Measurements from ENCODE around the gene C3orf22.
"Not testable (repeated sequence)": the region's sequence is repeated elsewhere in the genome, so short reads cannot be mapped to it uniquely, and the experiment has no call there.

Gene C3orf22, protein sequence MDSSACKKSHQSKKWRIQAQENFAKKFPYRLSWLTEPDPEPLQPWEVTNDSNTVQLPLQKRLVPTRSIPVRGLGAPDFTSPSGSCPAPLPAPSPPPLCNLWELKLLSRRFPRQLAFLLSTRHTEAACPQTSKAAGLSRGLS

DNA sequence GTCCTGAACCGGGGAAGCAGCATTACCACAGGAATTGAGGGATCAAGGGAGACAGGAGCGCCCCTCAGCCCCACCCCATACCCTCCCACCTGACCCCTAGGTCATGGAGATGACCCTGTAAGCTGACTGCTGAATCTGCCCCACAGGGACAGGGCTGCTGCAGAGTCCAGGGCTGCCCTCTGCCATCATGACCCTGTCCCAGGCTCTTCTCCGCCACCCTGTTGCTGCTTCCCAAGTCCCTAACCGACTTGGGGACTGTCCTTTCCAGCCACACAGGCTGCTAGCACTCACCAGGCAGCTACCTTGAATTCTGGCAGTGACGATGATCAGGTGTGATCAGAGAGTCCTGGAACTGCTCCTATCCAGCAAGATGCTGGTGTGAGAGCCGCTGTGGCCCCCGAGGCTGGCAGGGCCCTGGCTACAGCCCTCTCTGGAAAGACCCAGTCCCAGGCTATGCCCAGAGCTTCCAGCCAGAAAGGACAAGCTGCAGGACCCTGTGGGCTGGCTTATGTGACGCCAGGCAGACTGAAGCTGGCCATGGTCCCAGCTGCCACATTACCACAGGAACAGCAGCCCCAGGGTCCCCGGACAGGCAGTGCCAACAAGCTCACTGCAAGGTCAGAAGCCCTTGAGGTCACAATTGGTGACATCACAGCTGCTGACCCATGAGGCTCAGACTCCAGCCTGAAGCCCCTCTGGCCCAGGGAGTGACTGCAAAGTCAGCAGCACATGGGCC is at the start of gene C3orf22:
TSS of gene C3orf22 (minus strand) at position 597 of the 736 bp plus-strand sequence. CDS start 5,542 bp downstream, outside the sequence.
- no peak for DNase-seq

DNA sequence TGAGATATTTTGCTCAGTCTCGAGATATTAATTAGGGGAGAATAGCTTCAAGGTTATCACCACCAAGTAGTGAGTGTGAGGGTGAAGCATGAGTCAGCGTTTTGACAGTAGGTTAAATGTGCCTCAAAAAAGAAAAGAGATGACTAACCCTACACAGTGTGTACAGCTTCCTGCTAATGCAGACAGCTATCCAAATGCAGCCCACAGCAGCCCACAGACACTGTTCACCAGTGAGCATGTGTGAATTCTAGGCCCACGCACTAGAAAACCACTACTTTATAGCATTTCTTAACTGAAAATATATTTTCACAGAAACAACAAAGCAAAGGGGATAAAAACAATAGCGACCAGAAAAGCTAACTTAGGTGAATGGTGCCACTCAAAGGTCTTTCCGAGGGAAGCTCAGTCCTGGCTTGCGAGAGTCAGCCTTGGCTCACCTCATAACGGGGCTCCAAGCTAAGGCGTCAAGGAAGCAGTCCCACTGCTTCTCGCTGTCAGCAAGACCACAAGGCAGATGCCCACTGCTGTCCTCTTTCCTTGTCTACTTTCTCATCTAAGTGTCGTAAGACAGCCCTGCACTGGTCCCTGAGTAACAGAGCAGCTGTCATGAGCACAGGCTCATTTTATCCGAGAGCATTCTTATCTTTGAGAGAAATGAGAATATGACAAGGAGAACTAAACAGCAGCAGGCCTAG is 48.6 kb upstream of the C3orf22 start:
- DNase-seq = peak; percentile 65 to 78 (median 74)

DNA sequence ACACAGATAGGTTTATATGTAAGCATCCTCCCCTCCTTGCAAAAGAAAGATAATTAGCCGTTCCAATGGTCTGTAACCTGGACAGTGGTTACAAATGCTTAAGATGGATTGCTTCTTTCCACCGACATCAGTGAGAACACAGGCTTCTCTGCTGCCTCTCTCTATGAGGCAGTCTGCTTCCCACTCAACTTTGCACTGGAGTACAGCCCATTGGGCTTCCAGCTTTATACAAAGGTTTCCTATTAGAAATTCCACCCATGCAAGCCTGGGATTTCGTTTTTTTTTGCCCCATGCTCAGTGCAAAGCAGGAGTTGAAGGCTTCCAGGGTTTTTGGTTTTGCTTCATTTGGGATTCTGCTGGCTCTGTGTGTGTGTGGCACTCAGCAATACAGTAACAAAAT is 47.3 kb upstream of the C3orf22 start:
- peak in 1 of 3 donors; percentile 13 for DNase-seq

DNA sequence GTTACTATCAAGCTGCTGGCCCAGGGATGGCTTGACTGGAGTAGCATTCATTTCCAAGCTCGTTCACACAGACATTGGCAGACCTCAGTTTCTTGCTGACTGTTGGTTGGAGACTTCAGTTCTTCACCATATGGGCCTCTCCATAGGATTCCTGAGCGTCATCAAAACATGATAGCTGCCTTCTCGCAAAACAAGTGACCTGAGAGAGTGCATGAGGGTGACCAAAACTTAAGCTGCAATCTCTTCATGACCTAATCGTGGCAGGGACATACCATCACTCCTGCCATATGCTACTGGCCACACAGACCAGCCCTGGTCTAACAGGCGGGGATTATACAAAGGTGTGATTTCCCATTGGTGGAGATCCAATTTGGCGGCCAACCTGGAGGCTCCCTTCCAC is 46.0 kb upstream of the C3orf22 start:
- no peak for DNase-seq

DNA sequence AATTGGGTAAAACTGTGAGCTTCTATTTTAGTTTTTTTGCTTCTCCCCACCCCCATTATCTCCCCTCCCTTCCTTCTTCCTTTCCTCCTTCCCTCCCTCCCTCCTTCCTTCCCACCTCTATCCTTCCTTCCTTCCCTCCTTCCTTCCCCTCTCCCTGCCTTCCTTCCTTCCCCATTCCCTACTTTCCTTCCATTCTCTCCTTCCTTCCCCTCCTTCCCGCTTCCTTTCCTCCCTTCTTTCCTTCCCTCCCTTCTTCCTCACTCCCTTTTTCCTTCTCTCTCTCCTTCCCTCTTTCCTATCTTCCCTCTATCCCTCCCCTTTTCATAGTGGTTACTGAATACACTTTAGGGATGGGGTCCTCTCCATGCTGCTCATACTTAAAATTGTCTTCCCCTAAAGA is 40.4 kb upstream of the C3orf22 start:
- DNase-seq = no peak

DNA sequence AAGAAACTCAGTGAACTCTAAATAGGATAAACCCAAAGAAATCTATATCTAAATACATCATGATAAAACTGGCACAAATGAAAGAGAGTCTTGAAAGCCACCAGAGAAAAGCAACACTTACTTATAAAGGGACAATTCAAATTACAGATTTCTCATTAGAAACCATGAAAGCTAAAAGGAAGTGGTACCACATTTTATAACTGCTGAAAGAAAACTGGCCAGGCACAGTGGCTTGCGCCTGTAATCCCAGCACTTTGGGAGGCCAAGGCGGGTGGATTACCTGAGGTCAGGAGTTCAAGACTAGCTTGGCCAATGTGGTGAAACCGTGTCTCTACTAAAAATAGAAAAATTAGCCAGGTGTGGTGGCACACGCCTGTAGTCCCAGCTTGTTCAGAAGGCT is 36.7 kb upstream of the C3orf22 start:
- DNase-seq = not testable (repeated sequence)

DNA sequence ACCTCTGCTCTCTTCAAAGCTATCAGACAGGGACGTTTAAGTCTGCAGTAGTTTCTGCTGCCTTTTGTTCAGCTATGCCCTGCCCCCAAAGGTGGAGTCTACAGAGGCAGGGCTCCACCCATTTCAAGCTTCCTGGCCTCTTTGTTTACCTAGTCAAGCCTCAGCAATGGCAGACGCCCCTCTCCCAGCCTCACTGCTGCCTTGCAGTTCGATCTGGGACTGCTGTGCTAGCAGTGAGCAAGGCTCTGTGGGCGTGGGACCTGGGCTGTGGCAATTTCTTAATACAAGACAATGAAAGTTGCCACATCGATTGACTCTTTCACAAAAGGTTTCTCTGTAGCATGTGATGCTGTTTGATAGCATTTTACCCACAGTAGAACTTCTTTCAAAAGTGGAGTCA is 32.8 kb upstream of the C3orf22 start:
- peak; percentile 62 to 69 (median 64) for DNase-seq

DNA sequence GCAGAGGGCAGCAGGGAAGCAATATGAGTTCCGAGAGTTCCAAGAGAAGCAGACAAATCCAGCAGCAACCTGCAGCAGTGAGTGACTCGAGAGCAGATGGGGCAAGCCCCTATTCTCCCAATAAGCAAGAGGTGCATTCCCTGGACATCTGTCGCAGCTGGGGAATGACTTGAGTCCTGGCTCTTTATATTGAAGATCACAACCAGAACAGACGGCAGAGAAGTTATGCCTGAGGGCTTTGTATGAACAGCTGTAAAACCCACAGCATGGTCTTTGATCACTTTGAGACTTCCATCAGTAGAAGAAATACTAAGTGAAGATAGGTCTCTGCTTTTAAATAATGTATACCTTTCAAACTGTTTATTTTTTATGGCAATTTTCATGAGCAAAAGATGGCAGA is 23.6 kb upstream of the C3orf22 start:
- DNase-seq = peak in 1 of 3 donors; percentile 6

DNA sequence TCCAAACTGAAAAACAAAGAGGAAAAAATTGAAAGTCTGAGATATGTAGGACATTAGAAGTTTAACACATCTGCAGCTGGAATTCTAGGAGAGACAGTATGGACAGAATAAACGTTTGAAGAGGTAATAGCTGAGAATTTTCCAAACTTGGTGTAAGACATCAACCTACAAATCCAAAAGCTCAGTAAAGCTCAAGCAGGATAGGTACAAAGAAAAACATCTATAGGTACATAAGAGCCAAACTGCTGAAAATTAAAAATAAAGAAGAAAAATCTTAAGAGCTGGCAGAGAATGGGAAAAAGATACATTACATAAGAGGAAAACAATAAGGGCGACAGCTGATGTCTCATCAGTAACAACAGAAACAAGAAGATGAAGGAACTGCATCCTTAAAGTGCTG is 22.8 kb upstream of the C3orf22 start:
- DNase-seq = peak in 2 of 3 donors; percentile 24 to 33

DNA sequence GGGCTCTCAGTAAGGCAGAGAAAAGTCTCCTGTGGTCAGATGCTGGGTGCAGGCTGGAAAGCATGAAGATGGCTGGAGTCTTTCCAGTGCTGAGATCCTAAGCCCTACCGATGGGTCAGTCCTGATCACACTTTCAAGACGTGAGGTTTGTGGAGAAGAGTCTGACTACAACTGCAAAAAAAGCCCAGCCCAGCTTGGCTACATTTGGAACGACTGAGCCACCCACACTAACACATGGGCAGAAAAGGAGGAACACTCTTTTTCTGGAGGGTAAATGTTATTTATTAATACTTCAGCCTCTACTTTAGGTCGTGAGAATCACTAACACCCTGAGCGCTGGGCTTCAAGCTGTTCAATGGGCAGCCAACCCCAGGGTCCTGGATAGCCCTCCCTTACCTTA is 22.0 kb upstream of the C3orf22 start:
- DNase-seq = peak in 2 of 3 donors; percentile 24 to 32

DNA sequence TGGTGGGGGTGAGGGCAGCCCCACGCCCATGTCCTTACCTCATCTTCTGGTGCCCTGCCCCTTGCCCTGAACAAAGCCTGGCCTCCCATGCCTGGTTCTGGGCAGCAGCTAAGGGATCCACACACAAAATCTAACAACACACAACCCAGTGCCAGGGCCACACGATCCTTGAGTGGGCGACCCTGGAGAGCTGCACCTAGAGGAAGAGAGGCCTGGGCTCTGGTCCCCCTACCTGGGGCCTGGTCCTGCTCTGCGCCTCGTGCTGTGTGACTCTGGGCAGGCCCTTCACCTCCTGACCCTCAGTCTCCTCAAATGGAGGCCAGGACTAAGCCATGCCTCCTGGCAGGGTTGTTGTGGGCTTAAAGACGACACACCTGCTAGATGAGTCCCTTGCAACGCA is 20.0 kb upstream of the C3orf22 start:
- no peak for DNase-seq

DNA sequence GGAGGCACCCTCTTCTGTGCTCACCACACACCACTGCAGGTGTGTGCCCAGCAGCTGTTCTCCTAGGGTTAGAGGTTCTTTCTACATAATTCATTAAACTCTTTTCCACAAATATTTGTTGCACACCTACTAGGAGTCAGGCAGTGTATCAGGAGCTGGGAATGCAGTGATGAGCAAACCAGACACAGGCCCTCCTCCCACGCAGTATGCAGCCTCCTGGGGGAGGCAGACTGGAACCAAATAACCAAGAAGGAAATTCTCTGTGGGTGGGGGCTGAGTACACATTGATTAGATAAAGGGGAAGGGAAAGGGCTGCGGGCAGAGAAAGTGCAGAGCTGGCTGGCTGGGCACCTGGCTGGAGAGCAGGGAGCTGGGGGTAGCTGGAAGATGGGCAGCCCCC is 18.5 kb upstream of the C3orf22 start:
- DNase-seq = peak; percentile 43 to 69 (median 54)

DNA sequence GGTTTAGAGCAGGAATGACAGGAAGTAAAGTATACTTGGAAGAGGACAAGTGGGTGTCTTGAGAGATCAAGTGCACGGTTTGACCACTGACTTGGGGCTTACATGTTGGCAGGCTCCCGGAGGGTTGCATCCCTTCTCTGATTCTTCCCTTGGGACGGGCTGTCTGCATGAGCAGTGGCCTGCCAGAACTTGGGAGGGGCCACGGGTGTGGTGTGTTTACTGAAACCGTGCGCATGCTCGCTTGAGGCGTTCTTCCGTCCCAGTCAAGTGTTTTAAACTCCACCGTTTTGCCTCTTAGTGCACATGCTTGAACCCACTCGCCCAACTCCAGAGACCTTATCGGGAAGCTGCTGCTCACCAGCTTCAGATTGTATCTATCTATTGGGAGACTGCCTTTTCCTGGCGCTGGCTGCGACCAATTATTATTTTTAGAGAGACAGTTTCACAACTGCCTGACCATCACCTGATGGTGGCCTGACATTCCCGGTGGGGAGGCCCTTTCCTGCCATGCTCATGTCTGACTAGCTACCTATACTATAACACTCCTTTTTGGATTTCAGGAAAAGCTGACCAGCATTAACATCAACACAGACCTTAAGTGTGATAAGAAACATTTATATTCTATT is 14.9 kb upstream of the C3orf22 start:
- DNase-seq = no peak

DNA sequence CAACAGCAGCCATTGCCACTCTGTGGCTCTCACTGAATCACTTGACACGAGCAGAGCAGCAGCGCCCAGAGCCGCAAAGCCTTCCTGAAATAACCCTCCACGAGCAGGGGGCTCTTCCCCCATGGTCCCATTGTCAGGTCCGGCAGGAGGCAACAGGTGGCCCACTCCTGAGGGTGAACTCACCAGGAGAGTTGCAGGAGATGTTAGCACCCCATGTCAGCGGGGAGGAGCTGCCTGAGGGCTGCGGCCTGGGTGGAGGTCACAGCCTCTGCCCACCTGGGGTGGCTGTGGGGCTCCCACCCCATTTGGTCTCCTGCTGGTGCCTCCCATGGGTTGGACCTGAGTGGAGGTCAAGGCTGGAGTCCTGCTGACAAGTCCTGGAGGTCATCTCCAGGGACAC is 12.3 kb upstream of the C3orf22 start:
- DNase-seq = no peak

DNA sequence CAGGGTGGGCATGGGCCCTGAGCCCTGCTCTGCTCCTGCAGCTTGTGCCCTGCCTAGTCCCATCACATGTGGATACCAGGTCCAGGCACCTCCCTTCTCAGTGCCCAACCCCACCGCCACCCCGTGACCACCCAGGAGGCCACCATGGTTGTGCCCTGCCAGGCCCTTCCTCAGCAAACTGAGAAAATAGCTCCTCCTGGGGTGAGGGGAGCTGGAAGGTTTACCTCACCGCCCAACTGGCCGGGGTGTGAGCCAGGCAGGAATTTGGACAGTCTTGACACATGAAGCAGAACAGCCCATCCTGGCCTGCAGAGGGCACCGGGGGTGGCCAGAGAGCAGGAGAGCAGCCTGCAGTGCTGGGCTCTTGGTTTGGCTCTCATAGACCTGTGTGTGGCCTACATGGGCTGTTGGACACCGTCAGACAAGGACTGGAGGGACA is 11.4 kb upstream of the C3orf22 start:
- peak in 2 of 3 donors; percentile 11 to 41 for DNase-seq

DNA sequence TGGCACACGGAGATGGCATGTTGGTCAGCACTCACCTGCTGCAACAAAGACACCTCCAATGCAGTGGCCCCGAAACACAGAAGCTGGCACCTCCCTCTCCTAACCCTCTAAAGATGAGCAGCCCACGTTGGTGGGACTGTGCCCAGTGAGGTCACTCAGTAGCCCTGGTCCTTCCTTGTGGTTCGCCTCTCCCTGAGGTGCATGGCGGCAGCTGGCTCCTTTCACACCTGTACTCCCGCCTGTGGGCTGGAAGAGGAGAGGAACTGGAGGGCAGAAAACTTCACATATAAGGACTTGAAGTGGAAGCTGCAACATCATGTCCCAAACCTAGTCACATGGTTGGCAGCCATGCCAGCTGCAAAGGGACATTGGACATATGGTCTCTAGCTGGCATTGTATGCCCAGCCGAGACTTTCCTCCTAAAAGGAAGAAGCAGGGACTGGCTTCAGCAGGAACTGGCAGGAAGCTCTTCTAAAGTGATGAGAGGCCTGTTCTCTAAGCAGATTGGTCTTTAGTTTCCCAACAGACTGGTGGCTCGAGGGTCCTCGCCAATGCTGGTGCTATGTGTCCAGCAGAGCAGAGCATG is 10.8 kb upstream of the C3orf22 start:
- DNase-seq = no peak

DNA sequence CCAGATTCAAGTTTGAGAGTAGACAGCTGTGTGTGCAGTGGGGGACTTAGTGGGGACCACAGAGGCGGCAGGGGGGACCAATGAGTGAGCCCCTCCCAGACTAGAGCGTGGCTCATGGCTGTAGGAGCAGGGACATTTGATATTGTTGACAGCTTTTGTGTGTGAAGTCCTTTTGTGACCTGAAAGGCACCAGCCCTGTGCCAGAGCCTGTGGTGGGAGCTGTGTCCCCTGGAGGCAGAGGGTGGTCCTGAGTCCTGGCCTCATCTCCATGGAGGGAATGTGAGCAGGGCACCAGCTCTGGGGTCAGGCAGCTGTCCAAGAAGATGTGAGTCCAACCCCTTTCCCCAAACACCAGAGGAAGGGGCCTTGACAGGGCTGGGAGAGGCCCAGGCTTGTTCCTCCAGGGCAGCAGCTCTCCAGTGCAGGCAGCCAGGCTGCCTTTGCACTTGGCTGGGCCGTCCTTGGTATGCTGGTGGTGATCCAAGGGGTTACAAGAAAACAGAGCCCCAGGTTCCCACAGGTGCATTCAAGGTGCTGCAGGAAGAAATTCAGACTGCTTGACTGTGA is 10.1 kb upstream of the C3orf22 start:
- no peak for DNase-seq

DNA sequence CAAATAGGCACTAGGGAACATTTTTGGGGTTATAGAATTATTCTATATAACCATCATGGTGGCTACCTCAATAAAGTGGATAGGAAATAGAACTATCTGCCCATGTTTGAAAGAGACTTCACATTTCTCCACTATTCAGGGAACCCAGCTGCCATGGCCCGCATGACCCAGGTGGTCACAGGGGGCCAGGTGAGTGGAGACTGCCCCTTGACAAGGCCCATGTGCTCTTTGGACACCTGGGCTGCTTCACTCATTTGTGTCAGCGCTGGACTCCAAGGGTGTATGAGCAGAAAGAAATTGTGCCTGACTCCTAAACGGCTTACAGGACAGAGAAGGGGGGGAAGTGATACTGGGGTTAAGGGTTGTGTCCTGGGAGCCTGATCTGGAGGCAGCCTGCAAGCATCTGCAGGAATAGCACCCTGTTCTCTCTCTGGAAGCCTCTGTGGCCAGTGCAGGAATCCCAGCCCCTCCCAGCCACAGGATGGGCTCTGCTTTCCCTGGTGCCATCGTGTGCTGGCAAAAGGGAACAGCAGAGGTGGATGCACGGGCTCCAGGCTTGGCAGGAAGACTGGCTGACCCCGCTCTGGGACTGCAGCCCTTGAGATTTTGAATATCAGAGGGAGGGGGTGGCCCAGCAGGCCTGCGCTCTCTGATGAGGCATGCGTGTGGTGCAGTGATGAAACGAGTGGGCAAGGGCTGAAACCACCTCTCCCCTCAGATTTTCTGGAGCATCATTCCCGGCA is 9.1 kb upstream of the C3orf22 start:
- DNase-seq = no peak

DNA sequence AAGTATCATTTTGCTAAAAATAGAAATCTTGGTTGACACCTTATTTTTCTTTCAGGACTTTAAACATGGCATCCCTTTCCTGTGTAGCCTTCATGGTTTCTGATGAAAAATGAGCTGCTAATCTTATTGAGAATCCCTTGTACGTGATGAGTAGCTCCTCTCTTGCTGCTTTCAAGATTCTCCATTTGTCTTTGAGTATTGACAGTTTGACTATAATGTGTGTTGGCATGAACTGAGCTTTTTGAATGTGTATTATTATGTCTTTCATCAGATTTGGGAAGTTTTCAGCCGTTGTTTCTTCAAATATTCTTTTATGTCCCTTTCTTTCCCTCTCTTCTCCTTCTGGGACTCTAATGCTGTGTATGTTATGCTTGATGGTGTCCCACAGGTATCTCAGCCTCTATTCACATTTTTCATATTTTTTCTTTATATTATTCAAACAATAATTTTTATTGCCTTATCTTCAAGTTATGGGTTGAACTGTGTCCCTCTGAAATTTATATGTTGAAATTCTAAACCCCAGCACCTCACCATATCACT is 4.1 kb upstream of the C3orf22 start:
- DNase-seq = no peak

DNA sequence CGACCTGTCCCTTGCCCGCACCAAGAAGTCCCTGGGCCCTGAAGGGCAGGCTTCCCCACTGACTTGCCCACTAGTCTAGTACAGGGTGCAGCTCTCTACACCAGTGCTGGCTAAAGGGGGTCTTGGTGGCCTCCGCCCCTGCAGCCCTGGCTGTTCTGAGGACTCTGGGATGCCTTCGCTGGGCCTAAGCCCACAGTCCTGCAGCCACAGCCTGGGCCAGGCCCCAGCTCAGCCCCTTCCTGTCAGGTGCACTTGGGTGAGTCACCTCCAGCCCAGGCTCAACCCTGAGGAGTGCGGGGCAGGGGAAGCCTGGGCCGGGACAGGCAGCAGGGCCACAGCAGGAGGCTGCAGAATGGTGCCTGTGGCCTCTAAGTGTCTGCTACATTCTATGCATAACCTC is 971 bp downstream of the C3orf22 start:
- DNase-seq = no peak

DNA sequence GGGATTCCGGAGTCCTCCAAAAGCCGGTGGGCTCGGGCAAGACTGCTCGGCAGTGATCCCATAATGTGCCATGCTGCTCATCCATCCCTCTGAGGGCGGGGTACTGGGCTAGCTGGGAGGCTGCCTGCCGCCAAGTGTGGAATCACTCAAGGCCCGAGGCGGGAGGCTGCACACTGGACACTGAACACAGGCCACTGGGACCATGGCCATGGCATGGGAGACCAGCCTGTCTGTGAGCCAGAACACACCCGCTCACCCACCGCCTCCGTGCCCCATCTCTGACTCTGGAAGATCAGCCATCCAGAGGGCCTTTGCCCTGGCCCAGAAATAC is 1.4 kb downstream of the C3orf22 start:
- DNase-seq = no peak
